Esophagus mucosa (tissue), 1 donor: Measurements from ENCODE around the gene CERKL. TPM values are rescaled to one million over a fixed set of nuclear protein-coding genes. Genes with fewer than 3 reads are reported as not detected.

Experiments used
- ATAC-seq: fragments of 200-7000 bp; cut with Tn5 transposase; one replicate; pipeline ENCODE4 v1.9.1; 2020
- total RNA-seq: library from RNA; stranded (reverse); gene quantifications from one replicate; pipeline ENCODE4 v1.2.4, GENCODE V29; 2023
- donor health status: DM: yes; HTN: yes; CAD: no.

The CERKL gene
- total RNA-seq, 1 donor from 2014 or later: not detected

GRCh38 chr2:181626671-181627070, 30.2 kb downstream of the CERKL start:
- no peak for ATAC-seq

GRCh38 chr2:181623159-181623558, 33.7 kb downstream of the CERKL start:
- ATAC-seq: no peak

- no peak for ATAC-seq
Measured at GRCh38 chr2:181621779-181622490, 35.0 kb downstream of the CERKL start.

- no peak for ATAC-seq
Measured at GRCh38 chr2:181619516-181619915, 37.4 kb downstream of the CERKL start.

GRCh38 chr2:181616715-181617114, 40.2 kb downstream of the CERKL start:
- ATAC-seq: no peak

GRCh38 chr2:181614874-181615638, 41.8 kb downstream of the CERKL start:
- no peak for ATAC-seq

GRCh38 chr2:181613241-181613640, 43.7 kb downstream of the CERKL start:
- ATAC-seq: no peak

GRCh38 chr2:181607629-181608590, 49.0 kb downstream of the CERKL start:
- no peak for ATAC-seq

GRCh38 chr2:181605889-181606837, 50.7 kb downstream of the CERKL start:
- ATAC-seq: no peak

GRCh38 chr2:181602017-181602416, 54.9 kb downstream of the CERKL start:
- no peak for ATAC-seq

GRCh38 chr2:181596556-181596955, 60.3 kb downstream of the CERKL start:
- no peak for ATAC-seq

GRCh38 chr2:181594322-181594721, 62.6 kb downstream of the CERKL start:
- ATAC-seq: no peak

GRCh38 chr2:181589779-181590178, 67.1 kb downstream of the CERKL start:
- peak; percentile 77 for ATAC-seq

- ATAC-seq: no peak
Measured at GRCh38 chr2:181588546-181588945, 68.4 kb downstream of the CERKL start.

GRCh38 chr2:181586569-181587081, 70.3 kb downstream of the CERKL start:
- ATAC-seq: peak; percentile 48

GRCh38 chr2:181585732-181586131, 71.2 kb downstream of the CERKL start:
- ATAC-seq: no peak

GRCh38 chr2:181581534-181581933, 75.4 kb downstream of the CERKL start:
- ATAC-seq: no peak

GRCh38 chr2:181578829-181579228, 78.1 kb downstream of the CERKL start:
- no peak for ATAC-seq

- no peak for ATAC-seq
Measured at GRCh38 chr2:181576431-181576830, 80.5 kb downstream of the CERKL start.

GRCh38 chr2:181575650-181576025, 81.3 kb downstream of the CERKL start:
- ATAC-seq: no peak

- no peak for ATAC-seq
Measured at GRCh38 chr2:181575024-181575649, 81.8 kb downstream of the CERKL start.
